GM18505 (cell line): ENCODE results near the gene C22orf42.
"Not testable (repeated sequence)": the region's sequence is repeated elsewhere in the genome, so short reads cannot be mapped to it uniquely, and the experiment has no call there.

Source experiments
- ATAC-seq: cut with Tn5 transposase; IDR thresholded peaks from one replicate; pipeline ENCODE4 v1.9.1; 2021; ENCODE audit not compliant: unreplicated experiment
- POLR2A ChIP-seq: IDR thresholded peaks from 4 replicates; pipeline ENCODE4 v1.6.1; 2011; ENCODE audit warnings: borderline replicate concordance; ENCODE audit not compliant: insufficient read depth, insufficient read length; ENCODE audit errors: extremely low read depth

The C22orf42 gene

DNA sequence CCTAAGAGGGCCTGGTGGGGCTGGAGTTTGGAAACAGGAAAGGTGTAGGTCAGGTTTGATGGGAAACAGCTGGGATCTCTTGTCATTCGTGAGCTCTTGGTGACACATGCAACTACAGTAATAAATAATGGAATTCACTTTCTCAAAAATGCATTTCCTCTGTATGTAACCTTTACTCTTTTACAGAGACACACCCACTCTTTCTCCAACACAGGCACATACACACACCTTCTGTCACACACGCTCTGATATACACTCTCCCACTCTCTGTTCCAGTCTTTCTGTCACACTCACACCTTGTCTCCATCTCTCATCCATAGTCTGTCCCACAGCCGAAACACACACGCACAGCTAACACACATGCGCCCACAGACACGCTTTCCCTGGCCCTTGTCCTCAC, 6.6 kb upstream of the C22orf42 start:
- no peak for ATAC-seq
- no peak for TF ChIP-seq POLR2A

DNA sequence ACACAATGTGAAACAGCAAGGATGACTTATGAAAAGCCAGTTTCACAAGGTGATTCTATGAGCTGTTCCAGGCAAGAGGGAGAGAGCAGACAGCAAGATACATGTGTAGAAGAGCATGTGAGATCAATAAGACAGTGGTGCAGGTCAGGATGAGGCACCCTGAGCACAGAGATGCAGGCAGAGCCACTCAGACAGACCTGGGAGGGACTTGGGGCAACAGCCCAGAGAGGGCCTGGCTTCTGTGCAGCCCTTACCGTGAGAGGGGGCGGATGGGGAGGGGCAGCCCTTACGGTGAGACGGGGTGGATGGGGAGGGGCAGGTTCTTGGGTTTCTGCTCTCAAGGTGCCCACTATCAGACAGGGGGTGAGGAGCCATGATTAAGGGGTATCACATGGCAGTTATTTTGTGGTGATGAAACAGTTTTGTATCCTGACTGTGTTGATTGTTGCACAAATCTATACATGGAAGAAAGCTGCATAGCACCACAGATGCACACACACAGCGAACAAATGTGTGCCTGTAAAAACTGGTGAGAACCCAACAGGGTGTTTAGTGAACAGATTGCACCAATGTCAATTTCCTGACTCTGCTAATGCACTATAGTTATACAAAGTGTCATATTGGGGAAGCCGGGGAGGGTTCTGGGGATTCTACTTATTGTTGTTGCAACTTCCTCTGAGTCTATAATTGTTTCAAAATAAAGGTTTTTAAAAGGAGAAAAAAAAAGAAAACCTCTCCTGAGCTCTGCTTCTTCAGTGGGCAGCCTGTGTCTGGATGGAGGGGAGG, 5.2 kb upstream of the C22orf42 start:
- TF ChIP-seq POLR2A = no peak
- ATAC-seq = no peak

DNA sequence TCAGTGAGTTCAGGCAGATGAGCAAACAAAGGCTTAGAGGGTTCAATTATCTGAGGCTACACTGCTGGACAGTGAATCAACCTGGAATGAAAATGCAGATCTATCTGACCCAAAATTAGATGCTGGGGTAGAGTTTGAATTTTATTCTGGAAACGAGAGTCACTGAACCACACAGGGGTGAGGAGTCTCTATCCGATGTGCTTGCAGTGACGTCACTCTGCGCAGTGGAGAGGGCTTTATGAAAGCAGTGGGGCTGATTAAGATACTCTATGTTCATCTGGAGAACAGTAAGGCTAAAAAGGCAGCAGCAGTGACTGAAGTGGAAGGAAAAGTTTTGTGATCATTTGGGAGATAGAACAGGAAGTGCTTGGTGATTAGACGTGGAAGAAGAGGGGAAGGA, 1.3 kb upstream of the C22orf42 start:
- ATAC-seq = not testable (repeated sequence)

- ATAC-seq = not testable (repeated sequence)
These were observed 1.5 kb downstream of the C22orf42 start for GRCh38 chr22:32157632-32158031.

DNA sequence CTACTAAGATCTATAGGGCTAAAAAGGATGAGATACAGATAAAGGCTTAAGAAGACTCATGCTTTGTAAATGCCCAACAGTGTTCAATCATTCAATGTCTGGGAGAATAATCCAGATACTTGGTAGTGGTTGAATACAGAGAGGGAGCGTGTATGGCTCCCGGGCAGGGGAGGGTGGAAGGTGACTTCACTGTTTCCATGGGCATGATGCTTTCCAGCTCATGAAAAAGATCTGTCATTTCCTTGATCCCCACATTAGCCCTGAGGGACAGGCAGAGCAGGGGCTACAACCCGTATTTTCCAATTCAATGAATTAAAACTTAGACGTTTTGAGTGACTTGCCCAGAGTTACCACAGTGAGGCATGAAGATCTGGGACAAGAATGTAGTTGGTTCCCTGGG, 4.4 kb downstream of the C22orf42 start:
- not testable (repeated sequence) for ATAC-seq

DNA sequence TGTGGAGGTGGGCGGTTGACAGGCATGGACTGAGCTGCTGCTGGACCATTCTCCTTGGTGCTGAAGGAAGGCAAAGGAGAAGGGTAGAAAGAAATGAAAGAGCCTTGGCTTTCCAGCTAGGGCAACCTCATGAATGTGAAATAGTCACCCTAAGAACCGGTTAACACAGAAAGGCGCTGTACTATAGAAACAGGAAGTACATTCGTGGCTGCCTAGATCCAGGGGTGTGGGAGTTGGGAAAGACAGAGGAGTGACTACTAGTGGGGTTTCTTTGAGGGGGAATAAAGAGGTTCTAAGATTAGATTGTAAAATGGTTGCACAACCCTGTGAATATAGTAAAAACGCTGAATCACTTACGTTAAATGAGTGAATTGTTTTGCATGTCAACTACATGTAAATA, 7.5 kb downstream of the C22orf42 start:
- ATAC-seq = not testable (repeated sequence)

DNA sequence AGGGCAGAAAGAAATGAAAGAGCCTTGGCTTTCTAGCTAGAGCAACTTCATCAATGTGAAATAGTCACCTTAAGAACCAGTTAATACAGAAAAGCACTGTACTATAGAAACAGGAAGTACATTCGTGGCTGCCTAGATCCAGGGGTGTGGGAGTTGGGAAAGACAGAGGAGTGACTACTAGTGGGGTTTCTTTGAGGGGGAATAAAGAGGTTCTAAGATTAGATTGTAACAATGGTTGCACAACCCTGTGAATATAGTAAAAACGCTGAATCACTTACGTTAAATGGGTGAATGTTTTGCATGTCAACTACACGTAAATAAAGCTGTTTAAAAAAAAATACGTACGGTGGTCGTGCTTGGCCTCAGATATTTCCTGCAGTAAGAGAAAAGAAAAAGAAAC, 8.5 kb downstream of the C22orf42 start:
- ATAC-seq = not testable (repeated sequence)

GRCh38 chr22:32148372-32148771, 10.7 kb downstream of the C22orf42 start:
- ATAC-seq = not testable (repeated sequence)

GRCh38 chr22:32147128-32147527, 12.0 kb downstream of the C22orf42 start:
- not testable (repeated sequence) for ATAC-seq

DNA sequence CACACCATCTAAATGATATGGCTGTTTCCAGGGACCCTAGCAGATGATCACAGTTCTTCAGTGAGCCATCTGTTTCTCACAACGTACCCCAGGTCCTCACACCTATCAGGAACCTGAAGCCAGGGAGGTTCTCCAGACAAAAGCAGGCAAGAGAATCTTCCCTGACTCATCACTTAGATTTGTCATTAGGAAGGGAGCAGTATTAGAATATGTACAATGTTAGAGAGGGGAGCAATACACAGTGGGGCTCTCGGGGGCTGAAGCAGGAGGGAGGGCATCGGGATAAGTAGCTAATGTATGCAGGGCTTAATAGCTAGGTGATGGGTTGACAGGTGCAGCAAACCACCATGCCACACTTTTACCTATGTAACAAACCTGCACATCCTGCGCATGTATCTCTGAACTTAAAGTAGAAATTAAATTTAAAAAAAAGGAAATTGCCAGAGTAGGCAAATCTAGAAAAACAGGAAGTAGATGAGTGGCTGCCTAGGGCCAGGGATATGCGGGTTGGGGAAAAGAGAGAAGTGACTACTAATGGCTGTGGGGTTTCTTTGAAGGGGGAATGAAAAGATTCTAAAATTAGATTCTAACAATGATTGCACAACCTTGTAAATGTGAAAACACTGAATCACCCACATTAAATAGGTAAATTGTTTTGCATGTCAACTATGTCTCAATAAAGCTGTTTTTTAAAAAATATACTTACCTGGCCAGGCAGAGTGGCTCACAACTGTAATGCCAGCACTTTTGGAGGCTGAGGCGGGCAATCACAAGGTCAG, 14.4 kb downstream of the C22orf42 start:
- no peak for TF ChIP-seq POLR2A
- no peak for ATAC-seq

DNA sequence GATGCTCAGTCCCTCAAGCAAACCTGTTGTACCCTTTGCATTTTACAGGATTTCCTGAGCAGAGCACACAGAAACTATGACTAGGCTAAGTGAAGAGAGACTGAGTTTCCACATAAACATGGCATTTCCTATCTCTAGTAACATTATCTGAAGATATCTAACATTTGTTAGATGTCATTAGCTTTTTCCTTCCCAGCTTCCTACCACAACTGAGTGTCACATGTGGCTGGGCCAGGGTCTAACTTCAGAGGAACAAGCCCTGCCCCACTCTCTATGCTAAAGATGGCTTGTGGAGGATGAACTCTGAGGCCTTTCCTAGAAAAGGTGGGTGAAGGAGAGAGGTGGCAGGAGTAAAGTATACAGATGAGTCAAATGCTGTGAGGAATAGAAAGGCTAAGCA, 16.5 kb downstream of the C22orf42 start:
- no peak for ATAC-seq
- TF ChIP-seq POLR2A = no peak

DNA sequence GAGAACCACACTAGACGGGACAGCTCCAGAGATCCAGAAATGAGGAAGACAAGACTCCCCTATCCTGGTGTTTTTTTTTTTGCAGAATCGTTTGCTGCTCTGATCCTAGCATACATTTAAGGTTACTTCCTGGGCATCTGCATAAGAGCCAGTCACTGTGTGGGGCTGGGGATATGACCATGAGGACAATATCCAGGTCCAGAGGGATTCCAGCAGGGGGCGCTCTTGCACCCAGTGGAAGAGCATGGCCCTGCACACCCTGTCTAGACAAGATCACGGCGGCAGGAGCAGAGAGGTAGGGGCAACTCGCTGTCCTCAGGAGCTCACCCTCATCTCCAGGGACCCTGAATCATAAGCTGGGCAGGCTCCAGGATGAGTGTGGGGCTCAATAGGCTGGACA, 18.4 kb downstream of the C22orf42 start:
- not testable (repeated sequence) for ATAC-seq

GRCh38 chr22:32138576-32138975, 20.5 kb downstream of the C22orf42 start:
- ATAC-seq = not testable (repeated sequence)

DNA sequence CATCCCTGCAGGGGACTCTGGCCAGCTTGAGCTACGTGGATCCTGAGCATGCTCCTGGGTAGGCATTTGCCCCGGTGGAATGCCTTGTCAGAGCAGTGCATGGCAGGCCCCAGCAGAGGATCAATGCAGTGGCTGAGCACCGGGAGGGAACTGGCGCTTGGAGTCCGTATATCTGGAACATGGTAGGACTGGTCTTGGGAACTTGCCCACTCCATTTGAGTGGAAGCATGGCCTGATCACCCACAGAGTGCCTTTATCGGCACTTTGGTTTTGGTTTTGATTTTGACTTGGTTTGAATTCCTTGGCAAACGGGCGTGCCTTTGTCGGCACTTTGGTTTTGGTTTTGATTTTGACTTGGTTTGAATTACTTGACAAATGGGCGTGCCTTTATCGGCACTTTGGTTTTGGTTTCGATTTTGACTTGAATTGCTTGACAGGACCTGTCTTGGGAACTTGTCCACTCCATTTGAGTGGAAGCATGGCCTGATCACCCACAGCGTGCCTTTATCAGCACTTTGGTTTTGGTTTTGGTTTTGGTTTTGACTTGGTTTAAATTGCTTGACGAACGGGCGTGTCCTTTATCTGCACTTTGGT, 21.3 kb downstream of the C22orf42 start:
- ATAC-seq = not testable (repeated sequence)

- not testable (repeated sequence) for ATAC-seq
These were observed 22.2 kb downstream of the C22orf42 start for GRCh38 chr22:32136881-32137280.

GRCh38 chr22:32135958-32136357, 23.1 kb downstream of the C22orf42 start:
- ATAC-seq = not testable (repeated sequence)

- ATAC-seq = not testable (repeated sequence)
These were observed 24.3 kb downstream of the C22orf42 start for GRCh38 chr22:32134796-32135195.
